ENCODE measurements around the gene MTG1.

Gene MTG1

GRCh38 chr10:133405272-133405671 lies 11.3 kb downstream of the MTG1 start:
- Histone ChIP-seq H3K36me3 (ENCODE audit: insufficient read depth, low read length) (peaks cover 23% of the 10 kb centered on the region), H3K9ac (ENCODE audit: low read depth, low read length, poor library complexity, severe bottlenecking) (no peak overlapping the region), H3K9me2 (replicated peaks; ENCODE audit: low read depth, low read length) (no peaks in the 10 kb centered on the region), H3K4me1 (ENCODE audit: insufficient read depth, low read length, poor library complexity, severe bottlenecking) (peaks cover 17% of the 10 kb centered on the region), H3K4me2 (ENCODE audit: low read depth, low read length, poor library complexity, severe bottlenecking) (peak overlapping the region; percentile 6), H3K27me3 (ENCODE audit: insufficient read depth, low read length, poor library complexity, severe bottlenecking) (no peaks in the 10 kb centered on the region), H3K79me2 (ENCODE audit: insufficient read depth, low read length) (peaks cover 28% of the 10 kb centered on the region), H4K20me1 (ENCODE audit: insufficient read depth, low read length, poor library complexity, severe bottlenecking) (peaks cover 3% of the 10 kb centered on the region), H3K4me3 (ENCODE audit: low read length, poor library complexity, severe bottlenecking) (no peak overlapping the region), H3K9me3 (ENCODE audit: insufficient read depth, low read depth, low read length) (peaks cover 2% of the 10 kb centered on the region; the same call in 1 of the 2 replicates), H2AFZ (ENCODE audit: low read length) (no peak overlapping the region), H3F3A (ENCODE audit: low read depth) (no peaks in the 10 kb centered on the region)
- TF ChIP-seq CTCF (conservative IDR thresholded peaks at IDR 0.05; ENCODE audit: low read length) (no peak), EZH2phosphoT487 (IDR thresholded peaks at IDR 0.05; ENCODE audit: borderline replicate concordance) (no peak)

- H3K4me2 ChIP-seq (ENCODE audit: low read depth, low read length, poor library complexity, severe bottlenecking): peak overlapping the region; percentile 6
- no peaks in the 10 kb centered on the region for H3K27me3 ChIP-seq (ENCODE audit: insufficient read depth, low read length, poor library complexity, severe bottlenecking)
- H2AFZ ChIP-seq (ENCODE audit: low read length): no peak overlapping the region
- no peaks in the 10 kb centered on the region for H4K20me1 ChIP-seq (ENCODE audit: insufficient read depth, low read length, poor library complexity, severe bottlenecking)
- peaks cover 7% of the 10 kb centered on the region; the same call in 1 of the 2 replicates for H3K9me3 ChIP-seq (ENCODE audit: insufficient read depth, low read depth, low read length)
- H3K36me3 ChIP-seq (ENCODE audit: insufficient read depth, low read length): peaks cover 30% of the 10 kb centered on the region
- no peaks in the 10 kb centered on the region for H3K9me2 ChIP-seq (replicated peaks; ENCODE audit: low read depth, low read length)
- H3K79me2 ChIP-seq (ENCODE audit: insufficient read depth, low read length): peaks cover 31% of the 10 kb centered on the region
- H3K9ac ChIP-seq (ENCODE audit: low read depth, low read length, poor library complexity, severe bottlenecking): no peak overlapping the region
- TF ChIP-seq EZH2phosphoT487 (IDR thresholded peaks at IDR 0.05; ENCODE audit: borderline replicate concordance) (no peak), CTCF (conservative IDR thresholded peaks at IDR 0.05; ENCODE audit: low read length) (no peak)
- H3K4me1 ChIP-seq (ENCODE audit: insufficient read depth, low read length, poor library complexity, severe bottlenecking): peaks cover 10% of the 10 kb centered on the region
- H3K4me3 ChIP-seq (ENCODE audit: low read length, poor library complexity, severe bottlenecking): no peak overlapping the region
- H3F3A ChIP-seq (ENCODE audit: low read depth): no peaks in the 10 kb centered on the region
Measured at GRCh38 chr10:133405844-133406527, 12.0 kb downstream of the MTG1 start.

- H3K79me2 ChIP-seq (ENCODE audit: insufficient read depth, low read length): peaks cover 38% of the 10 kb centered on the region
- no peaks in the 10 kb centered on the region for H3K27me3 ChIP-seq (ENCODE audit: insufficient read depth, low read length, poor library complexity, severe bottlenecking)
- no peaks in the 10 kb centered on the region for H4K20me1 ChIP-seq (ENCODE audit: insufficient read depth, low read length, poor library complexity, severe bottlenecking)
- no peak overlapping the region for H3K4me3 ChIP-seq (ENCODE audit: low read length, poor library complexity, severe bottlenecking)
- no peak overlapping the region for H2AFZ ChIP-seq (ENCODE audit: low read length)
- no peaks in the 10 kb centered on the region for H3K9me2 ChIP-seq (replicated peaks; ENCODE audit: low read depth, low read length)
- H3F3A ChIP-seq (ENCODE audit: low read depth): no peaks in the 10 kb centered on the region
- no peaks in the 10 kb centered on the region for H3K4me1 ChIP-seq (ENCODE audit: insufficient read depth, low read length, poor library complexity, severe bottlenecking)
- H3K36me3 ChIP-seq (ENCODE audit: insufficient read depth, low read length): peaks cover 58% of the 10 kb centered on the region
- H3K9me3 ChIP-seq (ENCODE audit: insufficient read depth, low read depth, low read length): peaks cover 28% of the 10 kb centered on the region
- no peak overlapping the region for H3K9ac ChIP-seq (ENCODE audit: low read depth, low read length, poor library complexity, severe bottlenecking)
- H3K4me2 ChIP-seq (ENCODE audit: low read depth, low read length, poor library complexity, severe bottlenecking): no peak overlapping the region
- TF ChIP-seq CTCF (conservative IDR thresholded peaks at IDR 0.05; ENCODE audit: low read length) (no peak), EZH2phosphoT487 (IDR thresholded peaks at IDR 0.05; ENCODE audit: borderline replicate concordance) (no peak)
Measured at GRCh38 chr10:133411523-133412380, 17.8 kb downstream of the MTG1 start.

Measured in Loucy (cell line).